ENCODE results near the gene TEKT1.

TEKT1 gene

GRCh38 chr17:6862825-6863224 is 31.3 kb upstream of the TEKT1 start:
- CTCF ChIA-PET = interaction anchor here (0.9 to 5.3 kb wide), 5 partner anchors 9 to 159 kb away, joined by 3 to 22 read pairs (median 9); no protein-coding TSS in a partner anchor
- POLR2A ChIA-PET = no interaction called here
- Histone ChIP-seq H3K4me3 (ENCODE audit: low read depth, low read length) (no peak overlapping the region), H3K27ac (ENCODE audit: extremely low read depth, low read depth, low read length) (no peak overlapping the region), H3K36me3 (ENCODE audit: control insufficient read depth in 2 of 2, insufficient read depth in 1 of 2, low read length in 2 of 2) (peaks cover 0 to 6% of the 10 kb centered on the region in 2 experiments; a peak in 2 of 3 replicates), H3K4me1 (ENCODE audit: control insufficient read depth, insufficient read depth, low read length) (no peaks in the 10 kb centered on the region), H3K9me3 (ENCODE audit: control insufficient read depth, insufficient read depth, low read depth, low read length) (no peaks in the 10 kb centered on the region)
- TF ChIP-seq ZNF561 (tag by site-specific recombination; IDR thresholded peaks at IDR 0.05; ENCODE audit: borderline replicate concordance) (no peak), ZNF416 (tag by site-specific recombination; IDR thresholded peaks at IDR 0.05) (no peak), PATZ1 (tag by site-specific recombination; IDR thresholded peaks at IDR 0.05) (no peak), ZNF10 (tag by site-specific recombination; IDR thresholded peaks at IDR 0.05) (peak; percentile 46; the same call in 1 of the 2 replicates), EGR2 (tag by site-specific recombination; IDR thresholded peaks at IDR 0.05; ENCODE audit: low read depth) (peak; percentile 96), ZBTB21 (tag by site-specific recombination; IDR thresholded peaks at IDR 0.05) (no peak), ZFP69B (tag by site-specific recombination; IDR thresholded peaks at IDR 0.05) (no peak), ZNF132 (tag by site-specific recombination; IDR thresholded peaks at IDR 0.05; ENCODE audit: borderline replicate concordance) (no peak), ZNF211 (tag by site-specific recombination; IDR thresholded peaks at IDR 0.05; ENCODE audit: low read depth) (no peak), IKZF3 (tag by site-specific recombination; IDR thresholded peaks at IDR 0.05) (no peak), ZNF747 (tag by site-specific recombination; IDR thresholded peaks at IDR 0.05) (no peak), SP2 (tag by site-specific recombination; IDR thresholded peaks at IDR 0.05) (no peak), GLI2 (tag by site-specific recombination; IDR thresholded peaks at IDR 0.05; ENCODE audit: borderline replicate concordance, low read depth) (no peak), ZFHX2 (tag by site-specific recombination; conservative IDR thresholded peaks at IDR 0.05) (peak; percentile 96), ZNF600 (tag by site-specific recombination; IDR thresholded peaks at IDR 0.05) (0 out of 2 replicates have a peak, but pooled peaks have one; percentile 34), MYNN (tag by site-specific recombination; IDR thresholded peaks at IDR 0.05; ENCODE audit: borderline replicate concordance) (no peak)
- TF ChIP-seq, protein P1, sequence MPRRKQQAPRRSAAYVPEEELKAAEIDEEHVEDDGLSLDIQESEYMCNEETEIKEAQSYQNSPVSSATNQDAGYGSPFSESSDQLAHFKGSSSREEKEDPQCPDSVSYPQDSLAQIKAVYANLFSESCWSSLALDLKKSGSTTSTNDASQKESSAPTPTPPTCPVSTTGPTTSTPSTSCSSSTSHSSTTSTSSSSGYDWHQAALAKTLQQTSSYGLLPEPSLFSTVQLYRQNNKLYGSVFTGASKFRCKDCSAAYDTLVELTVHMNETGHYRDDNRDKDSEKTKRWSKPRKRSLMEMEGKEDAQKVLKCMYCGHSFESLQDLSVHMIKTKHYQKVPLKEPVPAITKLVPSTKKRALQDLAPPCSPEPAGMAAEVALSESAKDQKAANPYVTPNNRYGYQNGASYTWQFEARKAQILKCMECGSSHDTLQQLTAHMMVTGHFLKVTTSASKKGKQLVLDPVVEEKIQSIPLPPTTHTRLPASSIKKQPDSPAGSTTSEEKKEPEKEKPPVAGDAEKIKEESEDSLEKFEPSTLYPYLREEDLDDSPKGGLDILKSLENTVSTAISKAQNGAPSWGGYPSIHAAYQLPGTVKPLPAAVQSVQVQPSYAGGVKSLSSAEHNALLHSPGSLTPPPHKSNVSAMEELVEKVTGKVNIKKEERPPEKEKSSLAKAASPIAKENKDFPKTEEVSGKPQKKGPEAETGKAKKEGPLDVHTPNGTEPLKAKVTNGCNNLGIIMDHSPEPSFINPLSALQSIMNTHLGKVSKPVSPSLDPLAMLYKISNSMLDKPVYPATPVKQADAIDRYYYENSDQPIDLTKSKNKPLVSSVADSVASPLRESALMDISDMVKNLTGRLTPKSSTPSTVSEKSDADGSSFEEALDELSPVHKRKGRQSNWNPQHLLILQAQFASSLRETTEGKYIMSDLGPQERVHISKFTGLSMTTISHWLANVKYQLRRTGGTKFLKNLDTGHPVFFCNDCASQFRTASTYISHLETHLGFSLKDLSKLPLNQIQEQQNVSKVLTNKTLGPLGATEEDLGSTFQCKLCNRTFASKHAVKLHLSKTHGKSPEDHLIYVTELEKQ (tag by site-specific recombination; IDR thresholded peaks at IDR 0.05; ENCODE audit: borderline replicate concordance) = no peak
- TF ChIP-seq, protein P2, sequence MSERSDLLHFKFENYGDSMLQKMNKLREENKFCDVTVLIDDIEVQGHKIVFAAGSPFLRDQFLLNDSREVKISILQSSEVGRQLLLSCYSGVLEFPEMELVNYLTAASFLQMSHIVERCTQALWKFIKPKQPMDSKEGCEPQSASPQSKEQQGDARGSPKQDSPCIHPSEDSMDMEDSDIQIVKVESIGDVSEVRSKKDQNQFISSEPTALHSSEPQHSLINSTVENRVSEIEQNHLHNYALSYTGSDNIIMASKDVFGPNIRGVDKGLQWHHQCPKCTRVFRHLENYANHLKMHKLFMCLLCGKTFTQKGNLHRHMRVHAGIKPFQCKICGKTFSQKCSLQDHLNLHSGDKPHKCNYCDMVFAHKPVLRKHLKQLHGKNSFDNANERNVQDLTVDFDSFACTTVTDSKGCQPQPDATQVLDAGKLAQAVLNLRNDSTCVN (tag by site-specific recombination; optimal IDR thresholded peaks at IDR 0.05) = no peak
- TF ChIP-seq, protein P3, sequence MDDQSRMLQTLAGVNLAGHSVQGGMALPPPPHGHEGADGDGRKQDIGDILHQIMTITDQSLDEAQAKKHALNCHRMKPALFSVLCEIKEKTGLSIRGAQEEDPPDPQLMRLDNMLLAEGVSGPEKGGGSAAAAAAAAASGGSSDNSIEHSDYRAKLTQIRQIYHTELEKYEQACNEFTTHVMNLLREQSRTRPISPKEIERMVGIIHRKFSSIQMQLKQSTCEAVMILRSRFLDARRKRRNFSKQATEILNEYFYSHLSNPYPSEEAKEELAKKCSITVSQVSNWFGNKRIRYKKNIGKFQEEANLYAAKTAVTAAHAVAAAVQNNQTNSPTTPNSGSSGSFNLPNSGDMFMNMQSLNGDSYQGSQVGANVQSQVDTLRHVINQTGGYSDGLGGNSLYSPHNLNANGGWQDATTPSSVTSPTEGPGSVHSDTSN (CRISPR knock-in tag; IDR thresholded peaks at IDR 0.05) = no peak

Data from HEK293 (cell line).